GM18909 (cell line): ENCODE data around the gene MRPL18.
"Not testable (repeated sequence)": the region's sequence is repeated elsewhere in the genome, so short reads cannot be mapped to it uniquely, and the experiment has no call there.

Experiments used
- ATAC-seq: cut with Tn5 transposase; IDR thresholded peaks from one replicate; pipeline ENCODE4 v1.9.1; 2021; ENCODE audit warnings: mild to moderate bottlenecking; ENCODE audit not compliant: unreplicated experiment, poor library complexity

The MRPL18 gene

GRCh38 chr6:159769470-159769869, 20.8 kb upstream of the MRPL18 start:
- no peak for ATAC-seq

GRCh38 chr6:159772196-159772595, 18.1 kb upstream of the MRPL18 start:
- ATAC-seq = no peak

- ATAC-seq = no peak
Measured at GRCh38 chr6:159777240-159777904, 12.9 kb upstream of the MRPL18 start.

GRCh38 chr6:159778131-159778530, 12.1 kb upstream of the MRPL18 start:
- no peak for ATAC-seq

GRCh38 chr6:159778542-159779103, 11.6 kb upstream of the MRPL18 start:
- no peak for ATAC-seq

- no peak for ATAC-seq
Measured at GRCh38 chr6:159788276-159788675, 2.0 kb upstream of the MRPL18 start.

- peak; percentile 0 for ATAC-seq
Measured at GRCh38 chr6:159788753-159789376, 1.4 kb upstream of the MRPL18 start.

- peak; percentile 75 for ATAC-seq
Measured at GRCh38 chr6:159789377-159790148, 704 bp upstream of the MRPL18 start, which contains the start of gene TCP1. Gene TCP1 (minus strand): TSS chr6:159789602. CDS start chr6:159789468, 134 bp downstream.

GRCh38 chr6:159790956-159791598, 810 bp downstream of the MRPL18 start:
- ATAC-seq = no peak

GRCh38 chr6:159794976-159795375, 4.7 kb downstream of the MRPL18 start:
- ATAC-seq = not testable (repeated sequence)

GRCh38 chr6:159797554-159797953, 7.3 kb downstream of the MRPL18 start:
- ATAC-seq = no peak

- ATAC-seq = no peak
Measured at GRCh38 chr6:159800141-159800865, 10.0 kb downstream of the MRPL18 start, which contains the start of gene PNLDC1. Gene PNLDC1 (plus strand): TSS chr6:159800276. CDS start chr6:159800308, 32 bp downstream.

GRCh38 chr6:159801935-159802334, 11.7 kb downstream of the MRPL18 start:
- ATAC-seq = no peak

- no peak for ATAC-seq
Measured at GRCh38 chr6:159804504-159804903, 14.2 kb downstream of the MRPL18 start.

GRCh38 chr6:159805440-159806020, 15.3 kb downstream of the MRPL18 start:
- ATAC-seq = no peak

- no peak for ATAC-seq
Measured at GRCh38 chr6:159806021-159806458, 15.8 kb downstream of the MRPL18 start.

- no peak for ATAC-seq
Measured at GRCh38 chr6:159807150-159807858, 17.0 kb downstream of the MRPL18 start.

- no peak for ATAC-seq
Measured at GRCh38 chr6:159808647-159809046, 18.4 kb downstream of the MRPL18 start.

- ATAC-seq = peak; percentile 78
Measured at GRCh38 chr6:159809149-159809548, 18.9 kb downstream of the MRPL18 start.
